ENCODE results near the gene ADGRD1.
"Not testable (repeated sequence)": the region's sequence is repeated elsewhere in the genome, so short reads cannot be mapped to it uniquely, and the experiment has no call there.

The ADGRD1 gene

GRCh38 chr12:130937546-130937945 is 16.2 kb upstream of the ADGRD1 start:
- DNase-seq (ENCODE audit: low read depth): not testable (repeated sequence)

- no peak for DNase-seq (ENCODE audit: low read depth)
These were observed 15.5 kb upstream of the ADGRD1 start for GRCh38 chr12:130938186-130938585.

- DNase-seq (ENCODE audit: low read depth): no peak
These were observed 8.8 kb upstream of the ADGRD1 start for GRCh38 chr12:130944878-130945277.

GRCh38 chr12:130945786-130946492 is 7.8 kb upstream of the ADGRD1 start:
- no peak for DNase-seq (ENCODE audit: low read depth)

GRCh38 chr12:130947028-130947613 is 6.6 kb upstream of the ADGRD1 start:
- no peak for DNase-seq (ENCODE audit: low read depth)

- no peak for DNase-seq (ENCODE audit: low read depth)
These were observed 5.6 kb upstream of the ADGRD1 start for GRCh38 chr12:130948136-130948535.

GRCh38 chr12:130948751-130949150 is 5.0 kb upstream of the ADGRD1 start:
- DNase-seq (ENCODE audit: low read depth): no peak

GRCh38 chr12:130949806-130950205 is 3.9 kb upstream of the ADGRD1 start:
- no peak for DNase-seq (ENCODE audit: low read depth)

- DNase-seq (ENCODE audit: low read depth): no peak
These were observed 2.1 kb upstream of the ADGRD1 start for GRCh38 chr12:130951636-130952035.

GRCh38 chr12:130952171-130952954 is 1.3 kb upstream of the ADGRD1 start:
- DNase-seq (ENCODE audit: low read depth): no peak

GRCh38 chr12:130954544-130954831 is 781 bp downstream of the ADGRD1 start:
- no peak for DNase-seq (ENCODE audit: low read depth)

- DNase-seq (ENCODE audit: low read depth): no peak
These were observed 1.6 kb downstream of the ADGRD1 start for GRCh38 chr12:130955238-130955816.

GRCh38 chr12:130956009-130956408 is 2.3 kb downstream of the ADGRD1 start:
- no peak for DNase-seq (ENCODE audit: low read depth)

- no peak for DNase-seq (ENCODE audit: low read depth)
These were observed 3.0 kb downstream of the ADGRD1 start for GRCh38 chr12:130956456-130957303.

GRCh38 chr12:130957304-130957621 is 3.6 kb downstream of the ADGRD1 start:
- no peak for DNase-seq (ENCODE audit: low read depth)

GRCh38 chr12:130958557-130959140 is 4.9 kb downstream of the ADGRD1 start:
- no peak for DNase-seq (ENCODE audit: low read depth)

GRCh38 chr12:130959632-130960031 is 5.9 kb downstream of the ADGRD1 start:
- DNase-seq (ENCODE audit: low read depth): no peak

GRCh38 chr12:130960058-130960457 is 6.4 kb downstream of the ADGRD1 start:
- no peak for DNase-seq (ENCODE audit: low read depth)

- DNase-seq (ENCODE audit: low read depth): no peak
These were observed 7.1 kb downstream of the ADGRD1 start for GRCh38 chr12:130960787-130961186.

GRCh38 chr12:130961921-130962451 is 8.3 kb downstream of the ADGRD1 start:
- DNase-seq (ENCODE audit: low read depth): no peak

GRCh38 chr12:130965214-130965613 is 11.5 kb downstream of the ADGRD1 start:
- no peak for DNase-seq (ENCODE audit: low read depth)

GRCh38 chr12:130965668-130966067 is 12.0 kb downstream of the ADGRD1 start:
- no peak for DNase-seq (ENCODE audit: low read depth)
